ENCODE results near the gene SCGB3A1. TPM values are rescaled to one million over a fixed set of nuclear protein-coding genes. Genes with fewer than 3 reads are reported as not detected.

Gene SCGB3A1
- total and polyA plus RNA-seq, 9 of the 15 experiments (the other 6 are each of a cell fraction or from before 2014, with no cell fraction given), result 0.33 TPM; not detected in 8

DNA sequence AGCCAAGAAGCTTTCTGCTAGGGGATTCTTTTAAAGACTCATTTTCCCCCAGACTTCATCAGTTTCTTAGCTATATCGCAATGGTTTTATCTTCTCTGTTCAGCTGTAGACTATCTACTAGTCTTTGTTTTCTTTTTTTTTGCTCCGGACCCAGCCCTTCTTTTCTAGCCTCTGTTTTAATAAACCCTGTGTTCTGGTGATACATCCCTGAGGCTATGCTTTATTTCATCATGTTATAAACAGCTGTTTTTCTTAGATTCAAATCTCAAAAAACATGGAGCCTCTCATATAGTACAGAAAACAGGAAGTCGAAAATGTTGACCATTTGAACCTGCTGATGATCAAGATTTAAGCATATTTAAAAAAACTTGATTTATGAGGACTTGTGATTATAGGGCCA, 37.8 kb downstream of the SCGB3A1 start (continued):
- TF ChIP-seq PCBP1 (IDR thresholded peaks at IDR 0.05; ENCODE audit: low read depth, low read length, poor library complexity, severe bottlenecking), result no peak
- peak; percentile 65 for TF ChIP-seq MEIS2 (IDR thresholded peaks at IDR 0.05; ENCODE audit: partially characterized antibody)
- TF ChIP-seq, protein P1, sequence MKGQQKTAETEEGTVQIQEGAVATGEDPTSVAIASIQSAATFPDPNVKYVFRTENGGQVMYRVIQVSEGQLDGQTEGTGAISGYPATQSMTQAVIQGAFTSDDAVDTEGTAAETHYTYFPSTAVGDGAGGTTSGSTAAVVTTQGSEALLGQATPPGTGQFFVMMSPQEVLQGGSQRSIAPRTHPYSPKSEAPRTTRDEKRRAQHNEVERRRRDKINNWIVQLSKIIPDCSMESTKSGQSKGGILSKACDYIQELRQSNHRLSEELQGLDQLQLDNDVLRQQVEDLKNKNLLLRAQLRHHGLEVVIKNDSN (CRISPR knock-in tag; IDR thresholded peaks at IDR 0.05), result no peak
- TF ChIP-seq ZBTB17 (CRISPR knock-in tag; IDR thresholded peaks at IDR 0.05), result no peak
- no peak for TF ChIP-seq SIX5 (IDR thresholded peaks at IDR 0.05; ENCODE audit: borderline replicate concordance in 1 of 2, insufficient read depth in 1 of 2, low read depth in 1 of 2, low read length in 2 of 2)
- TF ChIP-seq SRSF7 (optimal IDR thresholded peaks at IDR 0.05; ENCODE audit: low read depth, low read length), result no peak
- no peak for TF ChIP-seq NONO (IDR thresholded peaks at IDR 0.05; ENCODE audit: low read depth in 2 of 2, low read length in 1 of 2)
- TF ChIP-seq, protein P2, sequence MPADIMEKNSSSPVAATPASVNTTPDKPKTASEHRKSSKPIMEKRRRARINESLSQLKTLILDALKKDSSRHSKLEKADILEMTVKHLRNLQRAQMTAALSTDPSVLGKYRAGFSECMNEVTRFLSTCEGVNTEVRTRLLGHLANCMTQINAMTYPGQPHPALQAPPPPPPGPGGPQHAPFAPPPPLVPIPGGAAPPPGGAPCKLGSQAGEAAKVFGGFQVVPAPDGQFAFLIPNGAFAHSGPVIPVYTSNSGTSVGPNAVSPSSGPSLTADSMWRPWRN (IDR thresholded peaks at IDR 0.05; ENCODE audit: low read depth), result no peak
- TF ChIP-seq YY1 (IDR thresholded peaks at IDR 0.05; ENCODE audit: borderline replicate concordance in 1 of 3, control insufficient read depth in 1 of 3, extremely low read depth in 1 of 3, insufficient read depth in 3 of 3, insufficient read length in 1 of 3, insufficient replicate concordance in 2 of 3, low read depth in 1 of 3, low read length in 2 of 3), result no peak
- TF ChIP-seq, protein P3, sequence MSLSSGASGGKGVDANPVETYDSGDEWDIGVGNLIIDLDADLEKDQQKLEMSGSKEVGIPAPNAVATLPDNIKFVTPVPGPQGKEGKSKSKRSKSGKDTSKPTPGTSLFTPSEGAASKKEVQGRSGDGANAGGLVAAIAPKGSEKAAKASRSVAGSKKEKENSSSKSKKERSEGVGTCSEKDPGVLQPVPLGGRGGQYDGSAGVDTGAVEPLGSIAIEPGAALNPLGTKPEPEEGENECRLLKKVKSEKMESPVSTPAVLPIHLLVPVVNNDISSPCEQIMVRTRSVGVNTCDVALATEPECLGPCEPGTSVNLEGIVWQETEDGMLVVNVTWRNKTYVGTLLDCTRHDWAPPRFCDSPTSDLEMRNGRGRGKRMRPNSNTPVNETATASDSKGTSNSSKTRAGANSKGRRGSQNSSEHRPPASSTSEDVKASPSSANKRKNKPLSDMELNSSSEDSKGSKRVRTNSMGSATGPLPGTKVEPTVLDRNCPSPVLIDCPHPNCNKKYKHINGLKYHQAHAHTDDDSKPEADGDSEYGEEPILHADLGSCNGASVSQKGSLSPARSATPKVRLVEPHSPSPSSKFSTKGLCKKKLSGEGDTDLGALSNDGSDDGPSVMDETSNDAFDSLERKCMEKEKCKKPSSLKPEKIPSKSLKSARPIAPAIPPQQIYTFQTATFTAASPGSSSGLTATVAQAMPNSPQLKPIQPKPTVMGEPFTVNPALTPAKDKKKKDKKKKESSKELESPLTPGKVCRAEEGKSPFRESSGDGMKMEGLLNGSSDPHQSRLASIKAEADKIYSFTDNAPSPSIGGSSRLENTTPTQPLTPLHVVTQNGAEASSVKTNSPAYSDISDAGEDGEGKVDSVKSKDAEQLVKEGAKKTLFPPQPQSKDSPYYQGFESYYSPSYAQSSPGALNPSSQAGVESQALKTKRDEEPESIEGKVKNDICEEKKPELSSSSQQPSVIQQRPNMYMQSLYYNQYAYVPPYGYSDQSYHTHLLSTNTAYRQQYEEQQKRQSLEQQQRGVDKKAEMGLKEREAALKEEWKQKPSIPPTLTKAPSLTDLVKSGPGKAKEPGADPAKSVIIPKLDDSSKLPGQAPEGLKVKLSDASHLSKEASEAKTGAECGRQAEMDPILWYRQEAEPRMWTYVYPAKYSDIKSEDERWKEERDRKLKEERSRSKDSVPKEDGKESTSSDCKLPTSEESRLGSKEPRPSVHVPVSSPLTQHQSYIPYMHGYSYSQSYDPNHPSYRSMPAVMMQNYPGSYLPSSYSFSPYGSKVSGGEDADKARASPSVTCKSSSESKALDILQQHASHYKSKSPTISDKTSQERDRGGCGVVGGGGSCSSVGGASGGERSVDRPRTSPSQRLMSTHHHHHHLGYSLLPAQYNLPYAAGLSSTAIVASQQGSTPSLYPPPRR (CRISPR knock-in tag; IDR thresholded peaks at IDR 0.05; ENCODE audit: borderline replicate concordance), result no peak
- TF ChIP-seq SIN3B (IDR thresholded peaks at IDR 0.05; ENCODE audit: low read depth), result no peak
- no peak for TF ChIP-seq ZNF184 (CRISPR knock-in tag; IDR thresholded peaks at IDR 0.05)
- TF ChIP-seq TRIM24 (IDR thresholded peaks at IDR 0.05), result peak; percentile 72 to 73; a peak in 3 of 4 replicates
- TF ChIP-seq CCAR2 (IDR thresholded peaks at IDR 0.05; ENCODE audit: low read depth, low read length), result no peak
- TF ChIP-seq MAFK (IDR thresholded peaks at IDR 0.05; ENCODE audit: low read length), result no peak
- no peak for TF ChIP-seq NELFE (IDR thresholded peaks at IDR 0.05; ENCODE audit: insufficient read depth, insufficient read length)
- TF ChIP-seq PML (IDR thresholded peaks at IDR 0.05; ENCODE audit: low read length), result peak; percentile 36; the same call in 1 of the 2 replicates
- peak; percentile 83 for TF ChIP-seq EP300 (IDR thresholded peaks at IDR 0.05; ENCODE audit: low read length)
- TF ChIP-seq FOSL1 (tag; conservative IDR thresholded peaks at IDR 0.05), result peak; percentile 57
- TF ChIP-seq MXI1 (IDR thresholded peaks at IDR 0.05; ENCODE audit: low read depth, low read length), result no peak
- TF ChIP-seq ZBTB1 (CRISPR knock-in tag; IDR thresholded peaks at IDR 0.05; ENCODE audit: borderline replicate concordance, low read depth), result no peak
